A549 (cell line): ENCODE results near the gene SPOP. TPM values are rescaled to one million over a fixed set of nuclear protein-coding genes. Genes with fewer than 3 reads are reported as not detected.

ENCODE experiments used
- ATAC-seq, 2 experiments: fragments of 200-7000 bp in 1 of 2; fragments of >200 bp in 1 of 2; cut with Nextera tagmentation in 1 of 2; cut with Tn5 transposase in 1 of 2; 3 replicates each; pipeline versions ENCODE4 v1.8.0 to v1.9.1; 2018 to 2020; ENCODE audit warnings: mild to moderate bottlenecking in 1 of 2, moderate library complexity in 1 of 2
- CTCF ChIA-PET: fragments of 300-600 bp; sonication (Branson Sonifier 250); formaldehyde crosslinking; extraction: SDS; loops from one replicate; lab custom pipeline; 2021; ENCODE audit warnings: antibody characterized with exemption, inconsistent platforms; lab: Yijun Ruan, JAX
- POLR2A ChIA-PET: fragments of 350-600 bp; formaldehyde crosslinking; extraction: SDS; loops from one replicate; lab custom pipeline; 2021; ENCODE audit warnings: antibody characterized with exemption, inconsistent platforms; lab: Yijun Ruan, JAX
- DNase-seq, 2 experiments: peaks; one replicate each; pipeline versions ENCODE4 v3.0.0 to v3.0.0-alpha.2; 2011 to 2016; ENCODE audit warnings: low read depth in 1 of 2, low spot score in 1 of 2
- FAIRE-seq: peaks from 2 replicates; lab custom pipeline; 2011; peaks lifted over from hg19 to GRCh38; lab: Jason Lieb, UNC
- H3K27ac ChIP-seq, 2 experiments: fragments of >200 bp; sonication (Bioruptor Twin); formaldehyde crosslinking; 3 replicates each; pipeline ENCODE4 v1.5.1; 2016 to 2017
- H3K4me1 ChIP-seq: fragments of >200 bp; sonication (Bioruptor Twin); formaldehyde crosslinking; 3 replicates; pipeline ENCODE4 v1.6.1; 2016
- H3K4me2 ChIP-seq: fragments of >200 bp; sonication (Bioruptor Twin); formaldehyde crosslinking; 3 replicates; pipeline ENCODE4 v1.6.1; 2016
- H3K4me3 ChIP-seq: fragments of >200 bp; sonication (Bioruptor Twin); formaldehyde crosslinking; 3 replicates; pipeline ENCODE4 v1.5.1; 2016
- H3K9me3 ChIP-seq: fragments of >200 bp; sonication (Bioruptor Twin); formaldehyde crosslinking; 3 replicates; pipeline ENCODE4 v1.6.1; 2016
- BCL3 ChIP-seq: fragments of >200 bp; sonication (Bioruptor Twin); formaldehyde crosslinking; IDR thresholded peaks from 3 replicates; pipeline ENCODE4 v1.6.1; 2016
- CHD2 ChIP-seq: fragments of 150-350 bp; IDR thresholded peaks from 2 replicates; pipeline ENCODE4 v1.6.1; 2014; ENCODE audit warnings: low read length; ENCODE audit not compliant: partially characterized antibody
- EHF ChIP-seq: fragments of 250-450 bp; sonication (Bioruptor Pico); IDR thresholded peaks from 2 replicates; pipeline ENCODE4 v1.5.0; 2020; ENCODE audit warnings: mild to moderate bottlenecking
- HES2 ChIP-seq: fragments of >200 bp; sonication (Bioruptor Twin); formaldehyde crosslinking; IDR thresholded peaks from 2 replicates; pipeline ENCODE4 v1.6.1; 2016
- HOXA7 ChIP-seq: fragments of 250-450 bp; sonication (Bioruptor Pico); IDR thresholded peaks from 2 replicates; pipeline ENCODE4 v1.5.0; 2020; ENCODE audit warnings: mild to moderate bottlenecking, moderate library complexity
- HOXB5 ChIP-seq: fragments of 250-450 bp; sonication (Bioruptor Pico); IDR thresholded peaks from 2 replicates; pipeline ENCODE4 v1.5.0; 2020; ENCODE audit warnings: mild to moderate bottlenecking, moderate library complexity
- KDM1A ChIP-seq: fragments of 200-600 bp; sonication (generic); IDR thresholded peaks from 2 replicates; pipeline ENCODE4 v1.6.1; 2016; ENCODE audit warnings: low read depth, mild to moderate bottlenecking
- NFE2L2 ChIP-seq: fragments of 150-350 bp; conservative IDR thresholded peaks from 2 replicates; pipeline ENCODE4 v1.6.1; 2014; ENCODE audit warnings: low read length
- PBX3 ChIP-seq: IDR thresholded peaks from 2 replicates; pipeline ENCODE4 v1.6.1; 2012
- RAD21 ChIP-seq, 2 experiments: fragments of >200 bp in 1 of 2; sonication (Bioruptor Twin) in 1 of 2; formaldehyde crosslinking in 1 of 2; IDR thresholded peaks in 1 of 2; conservative IDR thresholded peaks in 1 of 2; 2 replicates in 1 of 2; 3 replicates in 1 of 2; pipeline ENCODE4 v1.6.1; 2012 to 2018; ENCODE audit warnings: inconsistent platforms in 1 of 2
- RCOR1 ChIP-seq: fragments of 150-350 bp; IDR thresholded peaks from 2 replicates; pipeline ENCODE4 v1.6.1; 2014; ENCODE audit warnings: antibody characterized with exemption, low read length, low read depth
- REST ChIP-seq: fragments of 200-600 bp; sonication (generic); IDR thresholded peaks from 2 replicates; pipeline ENCODE4 v1.6.1; 2016; ENCODE audit warnings: antibody characterized with exemption, mild to moderate bottlenecking, moderate library complexity
- RNF2 ChIP-seq: fragments of 200-600 bp; sonication (generic); IDR thresholded peaks from 2 replicates; pipeline ENCODE4 v1.6.1; 2016; ENCODE audit warnings: low read depth, mild to moderate bottlenecking, antibody characterized with exemption, moderate library complexity, borderline replicate concordance
- SMC3 ChIP-seq: fragments of >200 bp; sonication (Bioruptor Twin); formaldehyde crosslinking; IDR thresholded peaks from 3 replicates; pipeline ENCODE4 v1.6.1; 2018; ENCODE audit warnings: inconsistent platforms
- TFCP2L1 ChIP-seq: fragments of 250-450 bp; sonication (Bioruptor Pico); IDR thresholded peaks from 2 replicates; pipeline ENCODE4 v1.5.0; 2021; ENCODE audit warnings: mild to moderate bottlenecking
- ZSCAN20 ChIP-seq: fragments of 250-450 bp; sonication (Bioruptor Pico); IDR thresholded peaks from 2 replicates; pipeline ENCODE4 v1.8.0; 2022; ENCODE audit warnings: mild to moderate bottlenecking, moderate library complexity
- WGBS: methylation state at CpG from one replicate; pipeline ENCODE4 v1.1.6; 2017; ENCODE audit errors: missing lambda C conversion rate; 5-methylcytosine and 5-hydroxymethylcytosine counted together
- polyA plus RNA-seq, 4 experiments: library from polyadenylated mRNA; depleted of rRNA in 3 of 4; stranded (reverse); fragments of >200 nt; fragmentation: RNase III in 1 of 4; extraction: RNeasy Plus Mini Kit Qiagen cat#74134 plus additional on column Dnase treatment in 1 of 4; gene quantifications; 2 replicates in 3 of 4; 3 replicates in 1 of 4; pipeline ENCODE4 v1.2.3, GENCODE V29; 2011 to 2017

The SPOP gene
- polyA plus RNA-seq, 2 of the 4 experiments (the other 2 are of a cell fraction): 49.5 to 57.2 TPM

- Histone ChIP-seq H3K4me2 (no peak overlapping the region), H3K27ac (no peak overlapping the region), H3K9me3 (no peaks in the 10 kb centered on the region), H3K4me1 (0 out of 3 replicates have a peak, but pooled peaks cover 4% of the 10 kb centered on the region), H3K4me3 (no peak overlapping the region)
- ChIA-PET CTCF (interaction anchor here (22.1 to 49.7 kb wide), 2 partner anchors 28 to 119 kb away, joined by 481 to 2008 read pairs; partner anchors contain the start of genes NXPH3 and SLC35B1), POLR2A (no interaction called here)
- TF ChIP-seq KDM1A: no peak
- ATAC-seq: no peak
- 84% methylated on average over 2 of the region's 2 CpGs for WGBS
- DNase-seq: no peak
- FAIRE-seq: no peak
These were observed 12.4 kb upstream of the SPOP start for GRCh38 chr17:49690256-49690655.

GRCh38 chr17:49688848-49689247 lies 11.0 kb upstream of the SPOP start:
- no peaks in the 10 kb centered on the region for H3K9me3 ChIP-seq
- DNase-seq (no peak), ATAC-seq (no peak)
- H3K4me1 ChIP-seq: 0 out of 3 replicates have a peak, but pooled peaks cover 4% of the 10 kb centered on the region
- no peak overlapping the region for H3K4me2 ChIP-seq
- POLR2A ChIA-PET: interaction anchor here (0.5 kb wide), 1 partner anchor 118 kb away, joined by 3 read pairs; no protein-coding TSS in a partner anchor
- H3K27ac ChIP-seq: no peak overlapping the region
- 90% methylated on average over 4 of the region's 4 CpGs for WGBS
- H3K4me3 ChIP-seq: no peak overlapping the region
- TF ChIP-seq HOXA7 (CRISPR knock-in tag) (no peak), CHD2 (no peak), NFE2L2 (no peak), EHF (CRISPR knock-in tag) (no peak), BCL3 (no peak), ZSCAN20 (no peak), HOXB5 (no peak), REST (no peak), RNF2 (no peak), HES2 (no peak), SMC3 (no peak), RCOR1 (no peak), PBX3 (no peak), RAD21 (conservative IDR thresholded peaks at IDR 0.05 in 1 of 2, IDR thresholded peaks at IDR 0.05 in 1 of 2) (no peak), TFCP2L1 (CRISPR knock-in tag) (no peak)
- TF ChIP-seq, all 56 proteins: peak for 0
- no peak for FAIRE-seq
- CTCF ChIA-PET: interaction anchor here (0.7 to 49.7 kb wide), 6 partner anchors 11 to 192 kb away, joined by 3 to 2008 read pairs (median 4); partner anchors contain the start of gene NXPH3
